B cell (primary cell): ENCODE data around the gene FKBP9. TPM values are rescaled to one million over a fixed set of nuclear protein-coding genes. Genes with fewer than 3 reads are reported as not detected.

Experiments
- ATAC-seq: fragments of 200-7000 bp; cut with Tn5 transposase; one replicate; pipeline ENCODE4 v1.10.0; 2021; ENCODE audit warnings: low read depth, mild to moderate bottlenecking, moderate number of reproducible peaks, moderate library complexity
- CTCF ChIA-PET: fragments of 350-600 bp; sonication (Branson Sonifier 250); formaldehyde crosslinking; loops from one replicate; lab custom pipeline; 2021; ENCODE audit warnings: antibody characterized with exemption, inconsistent platforms; lab: Charles Lee
- POLR2A ChIA-PET: fragments of 350-600 bp; sonication (Branson Sonifier 250); formaldehyde crosslinking; loops from one replicate; lab custom pipeline; 2021; ENCODE audit warnings: antibody characterized with exemption; lab: Charles Lee
- DNase-seq: peaks from one replicate; pipeline ENCODE4 v3.0.0; 2013
- H2AFZ ChIP-seq: 2 replicates; pipeline ENCODE4 v1.6.1; 2012; ENCODE audit warnings: mild to moderate bottlenecking, low read depth, low read length; ENCODE audit not compliant: insufficient read depth, poor library complexity, severe bottlenecking
- H3K27ac ChIP-seq, 2 donors: 1 replicate in 1 of 2; 2 replicates in 1 of 2; pipeline ENCODE4 v1.5.1; 2012 to 2013; ENCODE audit warnings: low read length in 2 of 2, mild to moderate bottlenecking in 2 of 2, moderate library complexity in 1 of 2
- H3K27me3 ChIP-seq, 4 experiments: fragments of 200-600 bp in 1 of 4; sonication (generic) in 1 of 4; replicated peaks in 1 of 4; 1 replicate in 2 of 4; 2 replicates in 2 of 4; pipeline versions ENCODE4 v1.6.1 to v1.7.0; 2013 to 2016; ENCODE audit warnings: low read length in 3 of 4, mild to moderate bottlenecking in 2 of 4, mixed read lengths in 1 of 4, moderate library complexity in 1 of 4; ENCODE audit not compliant: insufficient read depth in 4 of 4, control insufficient read depth in 3 of 4; ENCODE audit errors: control extremely low read depth in 1 of 4
- H3K36me3 ChIP-seq, 2 experiments: replicated peaks in 1 of 2; 1 replicate in 1 of 2; 2 replicates in 1 of 2; pipeline versions ENCODE4 v1.6.1 to v1.7.1; 2013; ENCODE audit warnings: low read length in 1 of 2; ENCODE audit not compliant: insufficient read depth in 2 of 2, control insufficient read depth in 1 of 2; ENCODE audit errors: control extremely low read depth in 1 of 2, extremely low read depth in 1 of 2
- H3K4me1 ChIP-seq, 2 donors: fragments of 200-600 bp in 1 of 2; sonication (generic) in 1 of 2; 1 replicate in 1 of 2; 2 replicates in 1 of 2; pipeline versions ENCODE4 v1.5.1 to v1.6.1; 2013 to 2017; ENCODE audit warnings: low read length in 2 of 2; ENCODE audit not compliant: control insufficient read depth in 2 of 2, insufficient read depth in 2 of 2
- H3K4me2 ChIP-seq: replicated peaks from 2 replicates; pipeline ENCODE3; 2012; ENCODE audit warnings: mild to moderate bottlenecking, low read depth, low read length; ENCODE audit not compliant: poor library complexity, severe bottlenecking
- H3K4me3 ChIP-seq, 5 experiments: fragments of 200-600 bp in 1 of 5; sonication (generic) in 1 of 5; 1 replicate in 3 of 5; 2 replicates in 2 of 5; pipeline versions ENCODE4 v1.5.1 to v1.7.0; 2011 to 2016; ENCODE audit warnings: low read length in 4 of 5, mild to moderate bottlenecking in 4 of 5, low read depth in 2 of 5, control low read depth in 1 of 5, moderate library complexity in 1 of 5; ENCODE audit not compliant: insufficient read depth in 1 of 5; ENCODE audit errors: control extremely low read depth in 1 of 5, extremely low read depth in 1 of 5
- H3K79me2 ChIP-seq: fragments of 200-600 bp; sonication (generic); one replicate; pipeline ENCODE4 v1.6.0; 2016; ENCODE audit warnings: low read length; ENCODE audit not compliant: control insufficient read depth, insufficient read depth
- H3K9ac ChIP-seq: fragments of 200-600 bp; sonication (generic); 2 replicates; pipeline ENCODE4 v1.6.1; 2017; ENCODE audit warnings: mild to moderate bottlenecking, low read length, moderate library complexity
- H3K9me3 ChIP-seq, 3 donors: one replicate each; pipeline versions ENCODE4 v1.6.1 to v1.7.1; 2013; ENCODE audit warnings: low read length in 2 of 3; ENCODE audit not compliant: control insufficient read depth in 2 of 3, insufficient read depth in 1 of 3; ENCODE audit errors: control extremely low read depth in 1 of 3
- H4K20me1 ChIP-seq: 2 replicates; pipeline ENCODE4 v1.6.0; 2012; ENCODE audit warnings: mild to moderate bottlenecking, low read length; ENCODE audit not compliant: insufficient read depth, control insufficient read depth, poor library complexity, severe bottlenecking
- H3K27ac Mint-ChIP-seq: one replicate; pipeline ENCODE4 v1.8.0; 2021; ENCODE audit warnings: mixed read lengths
- H3K27me3 Mint-ChIP-seq: one replicate; pipeline ENCODE4 v1.8.0; 2021; ENCODE audit warnings: mixed read lengths
- H3K4me1 Mint-ChIP-seq: one replicate; pipeline ENCODE4 v1.8.0; 2021; ENCODE audit warnings: mixed read lengths
- H3K4me3 Mint-ChIP-seq: one replicate; pipeline ENCODE4 v1.8.0; 2021; ENCODE audit warnings: mixed read lengths
- H3K9me3 Mint-ChIP-seq: one replicate; pipeline ENCODE4 v1.8.0; 2022; ENCODE audit warnings: mixed read lengths; ENCODE audit not compliant: insufficient read depth
- EZH2 ChIP-seq: IDR thresholded peaks from 2 replicates; pipeline ENCODE4 v1.6.1; 2012; ENCODE audit warnings: borderline replicate concordance, low read depth, mild to moderate bottlenecking, moderate library complexity, low read length; ENCODE audit not compliant: insufficient read depth, poor library complexity, severe bottlenecking
- WGBS: methylation state at CpG from one replicate; pipeline ENCODE4 v1.1.5; 2013; ENCODE audit warnings: missing lambda C conversion rate; ENCODE audit not compliant: insufficient coverage; 5-methylcytosine and 5-hydroxymethylcytosine counted together
- intact Hi-C: fragments of 100-400 bp; cut with micrococcal nuclease; formaldehyde crosslinking; loops from one replicate; pipeline ENCODE4 v1.10.0; 2022
- polyA plus RNA-seq: library from polyadenylated mRNA; depleted of rRNA; stranded (reverse); fragments of >200 nt; gene quantifications from 2 replicates; pipeline ENCODE4 v1.2.3, GENCODE V29; 2012
- total RNA-seq, 2 donors: library from RNA; stranded (reverse); fragments of 120-200 nt in 1 of 2; gene quantifications; 1 replicate in 1 of 2; 2 replicates in 1 of 2; pipeline versions ENCODE4 v1.2.3 to v1.2.4, GENCODE V29; 2013 to 2022
- TF ChIP-seq, protein P1 (sequence below): fragments of 200-600 bp; IDR thresholded peaks from one replicate; pipeline ENCODE4 v1.8.0; 2022; ENCODE audit warnings: antibody characterized with exemption, mild to moderate bottlenecking

The FKBP9 gene
- total and polyA plus RNA-seq, 2 donors (not counting 1 experiment from before 2014, with no cell fraction given): 0.52 to 0.98 TPM

DNA sequence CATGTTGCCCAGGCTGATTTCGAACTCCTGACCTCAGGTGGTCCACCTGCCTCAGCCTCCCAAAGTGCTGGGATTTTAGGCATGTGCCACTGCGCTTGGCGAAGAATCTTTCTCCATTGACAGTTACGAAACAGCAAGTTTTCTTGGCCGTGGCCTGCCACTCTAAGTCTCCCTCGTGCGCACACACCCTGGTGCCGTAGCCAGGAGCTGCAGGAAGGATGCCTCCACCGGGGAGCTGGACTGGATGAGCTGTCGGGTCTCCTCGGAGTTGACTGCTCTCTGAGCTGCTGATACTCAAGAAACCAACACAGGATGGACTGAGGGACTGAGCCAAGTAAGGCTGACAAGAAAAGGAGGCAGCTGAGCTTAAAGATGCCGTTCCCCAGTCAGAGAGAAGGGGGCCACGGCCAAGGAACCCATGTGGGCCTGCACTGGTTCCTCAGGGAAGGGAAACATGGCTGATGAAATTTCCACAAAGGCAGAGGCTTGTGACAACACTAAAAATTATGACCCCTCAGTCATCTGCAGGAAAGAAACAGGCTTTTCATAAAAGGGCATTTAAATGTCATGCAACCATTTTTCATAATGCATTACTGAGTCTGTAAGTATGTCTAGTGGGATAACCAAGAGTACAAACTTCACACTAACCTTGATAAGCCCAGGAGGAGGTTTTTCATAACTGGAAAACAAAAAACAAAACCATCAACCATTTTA is 27.7 kb upstream of the FKBP9 start:
- H3K36me3 ChIP-seq: peaks cover 0 to 17% of the 10 kb centered on the region in 2 experiments
- H3K4me3 Mint-ChIP-seq: no peak overlapping the region
- no peak for TF ChIP-seq EZH2
- TF ChIP-seq, protein P1, sequence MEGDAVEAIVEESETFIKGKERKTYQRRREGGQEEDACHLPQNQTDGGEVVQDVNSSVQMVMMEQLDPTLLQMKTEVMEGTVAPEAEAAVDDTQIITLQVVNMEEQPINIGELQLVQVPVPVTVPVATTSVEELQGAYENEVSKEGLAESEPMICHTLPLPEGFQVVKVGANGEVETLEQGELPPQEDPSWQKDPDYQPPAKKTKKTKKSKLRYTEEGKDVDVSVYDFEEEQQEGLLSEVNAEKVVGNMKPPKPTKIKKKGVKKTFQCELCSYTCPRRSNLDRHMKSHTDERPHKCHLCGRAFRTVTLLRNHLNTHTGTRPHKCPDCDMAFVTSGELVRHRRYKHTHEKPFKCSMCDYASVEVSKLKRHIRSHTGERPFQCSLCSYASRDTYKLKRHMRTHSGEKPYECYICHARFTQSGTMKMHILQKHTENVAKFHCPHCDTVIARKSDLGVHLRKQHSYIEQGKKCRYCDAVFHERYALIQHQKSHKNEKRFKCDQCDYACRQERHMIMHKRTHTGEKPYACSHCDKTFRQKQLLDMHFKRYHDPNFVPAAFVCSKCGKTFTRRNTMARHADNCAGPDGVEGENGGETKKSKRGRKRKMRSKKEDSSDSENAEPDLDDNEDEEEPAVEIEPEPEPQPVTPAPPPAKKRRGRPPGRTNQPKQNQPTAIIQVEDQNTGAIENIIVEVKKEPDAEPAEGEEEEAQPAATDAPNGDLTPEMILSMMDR: no peak
- no peak overlapping the region for H3K9ac ChIP-seq
- 95% methylated on average over 13 of the region's 13 CpGs for WGBS
- H3K4me1 ChIP-seq: peaks cover 17 to 21% of the 10 kb centered on the region in 2 donors
- no peak overlapping the region for H3K27ac Mint-ChIP-seq
- peaks cover 26% of the 10 kb centered on the region for H3K4me1 Mint-ChIP-seq
- no peak overlapping the region for H3K4me3 ChIP-seq
- intact Hi-C loops: loop anchor here (2.0 kb wide), 1 partner anchor 13 kb away; no protein-coding TSS in a partner anchor
- H3K9me3 Mint-ChIP-seq: no peaks in the 10 kb centered on the region
- POLR2A ChIA-PET: no interaction called here
- peaks cover 31% of the 10 kb centered on the region for H3K79me2 ChIP-seq
- H2AFZ ChIP-seq: no peak overlapping the region
- H3K27ac ChIP-seq: no peak overlapping the region
- peak overlapping the region; percentile 52 for H3K4me2 ChIP-seq
- H3K9me3 ChIP-seq: peaks cover 0 to 4% (median 0%) of the 10 kb centered on the region in 3 donors
- no peaks in the 10 kb centered on the region for H4K20me1 ChIP-seq
- no peaks in the 10 kb centered on the region for H3K27me3 Mint-ChIP-seq
- CTCF ChIA-PET: interaction anchor here (1.0 to 3.3 kb wide), 3 partner anchors 14 to 83 kb away, joined by 3 to 13 read pairs (median 9); no protein-coding TSS in a partner anchor
- DNase-seq (no peak), ATAC-seq (no peak)
- no peaks in the 10 kb centered on the region for H3K27me3 ChIP-seq

DNA sequence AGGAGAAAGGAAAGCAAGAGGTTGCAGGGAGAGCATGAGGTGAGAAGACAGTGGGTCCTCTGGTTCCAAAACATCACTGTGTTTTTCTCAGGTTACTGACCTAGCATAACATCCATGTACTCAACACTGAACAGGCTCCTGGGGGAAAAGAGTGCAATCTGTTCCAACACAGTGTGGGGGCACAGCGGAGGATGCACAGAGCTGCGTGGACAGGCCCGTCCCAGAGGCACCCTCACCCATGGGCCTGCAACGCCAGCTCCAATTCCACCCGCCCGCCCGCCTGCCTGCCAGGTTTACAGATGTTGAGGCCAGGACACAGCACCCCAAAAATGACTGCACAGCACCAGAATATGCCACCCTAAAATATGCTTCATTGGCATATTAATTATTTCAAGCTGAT is 26.9 kb upstream of the FKBP9 start:
- no peak overlapping the region for H3K4me3 Mint-ChIP-seq
- Histone ChIP-seq H3K79me2 (peaks cover 36% of the 10 kb centered on the region), H3K4me1 (peaks cover 17 to 21% of the 10 kb centered on the region in 2 donors), H3K4me2 (no peak overlapping the region), H3K9me3 (peaks cover 0 to 4% (median 0%) of the 10 kb centered on the region in 3 donors), H3K36me3 (peaks cover 0 to 17% of the 10 kb centered on the region in 2 experiments), H3K4me3 (no peak overlapping the region), H3K9ac (no peak overlapping the region), H4K20me1 (no peaks in the 10 kb centered on the region), H3K27me3 (no peaks in the 10 kb centered on the region), H3K27ac (no peak overlapping the region), H2AFZ (no peak overlapping the region)
- H3K9me3 Mint-ChIP-seq: no peaks in the 10 kb centered on the region
- no peak overlapping the region for H3K27ac Mint-ChIP-seq
- ChIA-PET POLR2A (no interaction called here), CTCF (no interaction called here)
- H3K27me3 Mint-ChIP-seq: no peaks in the 10 kb centered on the region
- intact Hi-C loops: no loop called here
- 95% methylated on average over 7 of the region's 7 CpGs for WGBS
- peaks cover 26% of the 10 kb centered on the region for H3K4me1 Mint-ChIP-seq
- DNase-seq (no peak), ATAC-seq (no peak)
- no peak for TF ChIP-seq EZH2
- TF ChIP-seq, protein P1: no peak
